ENCODE data around the gene BIRC2. TPM values are rescaled to one million over a fixed set of nuclear protein-coding genes. Genes with fewer than 3 reads are reported as not detected.

Gene BIRC2
- total RNA-seq, 1 experiment from 2014 or later, result 53.5 TPM

DNA sequence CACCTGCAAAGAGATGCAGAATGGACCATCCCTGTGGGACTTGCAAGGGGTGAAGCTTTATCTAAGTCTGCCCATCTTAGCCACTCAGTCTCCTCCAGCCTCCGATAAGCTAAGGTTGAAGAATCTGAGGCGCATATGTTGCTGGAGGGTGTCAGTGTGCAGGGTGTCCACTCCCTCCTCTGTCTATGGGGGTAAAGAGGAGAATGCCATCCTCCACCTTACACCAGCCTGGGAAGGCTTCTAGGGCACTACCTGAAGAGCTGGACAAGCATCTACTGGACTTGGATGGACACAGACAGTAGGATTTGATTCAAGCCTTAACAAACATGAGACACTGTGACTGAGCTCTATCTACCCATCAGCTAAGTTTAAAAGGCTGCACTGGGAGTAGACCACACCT, 59.1 kb downstream of the BIRC2 start:
- CTCF ChIA-PET, result interaction anchor here (0.8 to 1.4 kb wide), 3 partner anchors 15 to 207 kb away, joined by 3 to 7 read pairs (median 4); no protein-coding TSS in a partner anchor
- H3K4me3 Mint-ChIP-seq (ENCODE audit: unreplicated experiment), result no peak overlapping the region
- no peak for DNase-seq
- H3K9me3 Mint-ChIP-seq (ENCODE audit: unreplicated experiment), result no peaks in the 10 kb centered on the region
- peaks cover 5% of the 10 kb centered on the region; the same call in 1 of the 2 replicates for H3K4me1 ChIP-seq
- POLR2A ChIA-PET, result no interaction called here
- no peaks in the 10 kb centered on the region for H3K9me3 ChIP-seq
- H3K4me1 Mint-ChIP-seq (ENCODE audit: low read depth, unreplicated experiment), result peaks cover 23% of the 10 kb centered on the region
- no peak overlapping the region for H3K4me3 ChIP-seq (ENCODE audit: low read depth, low read length)
- no peaks in the 10 kb centered on the region for H3K27me3 Mint-ChIP-seq (ENCODE audit: insufficient read depth, unreplicated experiment)
- no peak overlapping the region for H3K27ac Mint-ChIP-seq (ENCODE audit: unreplicated experiment)
- TF ChIP-seq CTCF (IDR thresholded peaks at IDR 0.05; ENCODE audit: insufficient read depth in 1 of 2, low read depth in 1 of 2, low read length in 1 of 2, severe bottlenecking in 1 of 2, unreplicated experiment in 1 of 2), result no peak
- intact Hi-C loops (cut with micrococcal nuclease; ENCODE audit: unreplicated experiment), result no loop called here
- no TSS peak for BruUV-seq (replicated peaks)
- peaks cover 93% of the 10 kb centered on the region for H3K36me3 Mint-ChIP-seq (ENCODE audit: insufficient read depth, unreplicated experiment)
- H3K36me3 ChIP-seq (ENCODE audit: control insufficient read depth, insufficient read depth, low read length), result peaks cover 6% of the 10 kb centered on the region
- no peaks in the 10 kb centered on the region for H3K27me3 ChIP-seq (replicated peaks; ENCODE audit: control insufficient read depth, insufficient read depth, low read length)

- H3K36me3 Mint-ChIP-seq (ENCODE audit: insufficient read depth, unreplicated experiment), result peaks cover 77% of the 10 kb centered on the region
- peaks cover 29% of the 10 kb centered on the region for H3K4me1 Mint-ChIP-seq (ENCODE audit: low read depth, unreplicated experiment)
- H3K36me3 ChIP-seq (ENCODE audit: control insufficient read depth, insufficient read depth, low read length), result peaks cover 6% of the 10 kb centered on the region
- H3K27me3 ChIP-seq (replicated peaks; ENCODE audit: control insufficient read depth, insufficient read depth, low read length), result no peaks in the 10 kb centered on the region
- intact Hi-C loops (cut with micrococcal nuclease; ENCODE audit: unreplicated experiment), result no loop called here
- peak overlapping the region; percentile 4 for H3K27ac Mint-ChIP-seq (ENCODE audit: unreplicated experiment)
- H3K4me3 Mint-ChIP-seq (ENCODE audit: unreplicated experiment), result no peak overlapping the region
- H3K4me1 ChIP-seq, result peaks cover 5% of the 10 kb centered on the region; the same call in 1 of the 2 replicates
- no peaks in the 10 kb centered on the region for H3K9me3 Mint-ChIP-seq (ENCODE audit: unreplicated experiment)
- CTCF ChIA-PET, result interaction anchor here (1.0 kb wide), 1 partner anchor 17 kb away, joined by 3 read pairs; no protein-coding TSS in a partner anchor
- no peak for TF ChIP-seq CTCF (IDR thresholded peaks at IDR 0.05; ENCODE audit: insufficient read depth in 1 of 2, low read depth in 1 of 2, low read length in 1 of 2, severe bottlenecking in 1 of 2, unreplicated experiment in 1 of 2)
- no TSS peak for BruUV-seq (replicated peaks)
- H3K9me3 ChIP-seq, result no peaks in the 10 kb centered on the region
- no peak overlapping the region for H3K4me3 ChIP-seq (ENCODE audit: low read depth, low read length)
- DNase-seq, result no peak
- POLR2A ChIA-PET, result no interaction called here
- H3K27me3 Mint-ChIP-seq (ENCODE audit: insufficient read depth, unreplicated experiment), result no peaks in the 10 kb centered on the region
These were observed 60.9 kb downstream of the BIRC2 start for GRCh38 chr11:102407901-102408300.

- Mint-ChIP-seq H3K4me1 (ENCODE audit: low read depth, unreplicated experiment) (peaks cover 29% of the 10 kb centered on the region), H3K4me3 (ENCODE audit: unreplicated experiment) (no peak overlapping the region), H3K27ac (ENCODE audit: unreplicated experiment) (no peak overlapping the region), H3K9me3 (ENCODE audit: unreplicated experiment) (no peaks in the 10 kb centered on the region), H3K36me3 (ENCODE audit: insufficient read depth, unreplicated experiment) (peaks cover 73% of the 10 kb centered on the region), H3K27me3 (ENCODE audit: insufficient read depth, unreplicated experiment) (no peaks in the 10 kb centered on the region)
- no peaks in the 10 kb centered on the region for H3K9me3 ChIP-seq
- intact Hi-C loops (cut with micrococcal nuclease; ENCODE audit: unreplicated experiment), result no loop called here
- no peak overlapping the region for H3K4me3 ChIP-seq (ENCODE audit: low read depth, low read length)
- ChIA-PET CTCF (interaction anchor here (1.0 kb wide), 1 partner anchor 18 kb away, joined by 3 read pairs; no protein-coding TSS in a partner anchor), POLR2A (no interaction called here)
- DNase-seq, result no peak
- H3K27me3 ChIP-seq (replicated peaks; ENCODE audit: control insufficient read depth, insufficient read depth, low read length), result no peaks in the 10 kb centered on the region
- peaks cover 6% of the 10 kb centered on the region for H3K36me3 ChIP-seq (ENCODE audit: control insufficient read depth, insufficient read depth, low read length)
- BruUV-seq (replicated peaks), result no TSS peak
- TF ChIP-seq CTCF (IDR thresholded peaks at IDR 0.05; ENCODE audit: insufficient read depth in 1 of 2, low read depth in 1 of 2, low read length in 1 of 2, severe bottlenecking in 1 of 2, unreplicated experiment in 1 of 2), result no peak
- peaks cover 5% of the 10 kb centered on the region; the same call in 1 of the 2 replicates for H3K4me1 ChIP-seq
These were observed 61.3 kb downstream of the BIRC2 start for GRCh38 chr11:102408339-102408738.

All from Caco-2 (cell line).